Dendritic cell treated with granulocyte-macrophage colony-stimulating factor and Interleukin-4, amounts not matched to agents 40 ng/mL and 50 ng/mL, for 4 days (primary cell): Measurements from ENCODE around the gene C1QBP.
"Not testable (repeated sequence)": the region's sequence is repeated elsewhere in the genome, so short reads cannot be mapped to it uniquely, and the experiment has no call there.

Experiments used
- H3K27ac Mint-ChIP-seq: one replicate; pipeline ENCODE4 v1.8.0; 2022; ENCODE audit warnings: mild to moderate bottlenecking, mixed read lengths
- H3K27me3 Mint-ChIP-seq: one replicate; pipeline ENCODE4 v1.8.0; 2022; ENCODE audit warnings: mild to moderate bottlenecking, mixed read lengths
- H3K36me3 Mint-ChIP-seq: one replicate; pipeline ENCODE4 v1.8.0; 2022; ENCODE audit warnings: low read depth, mixed read lengths
- H3K4me1 Mint-ChIP-seq: one replicate; pipeline ENCODE4 v1.8.0; 2022; ENCODE audit warnings: low read depth, mixed read lengths
- H3K4me3 Mint-ChIP-seq: one replicate; pipeline ENCODE4 v1.8.0; 2022; ENCODE audit warnings: mild to moderate bottlenecking, moderate library complexity, mixed read lengths
- H3K9me3 Mint-ChIP-seq: one replicate; pipeline ENCODE4 v1.8.0; 2022; ENCODE audit warnings: mixed read lengths
- intact Hi-C: fragments of 100-400 bp; cut with micrococcal nuclease; formaldehyde crosslinking; loops from one replicate; pipeline ENCODE4 v1.15.0; 2022

Gene C1QBP

DNA sequence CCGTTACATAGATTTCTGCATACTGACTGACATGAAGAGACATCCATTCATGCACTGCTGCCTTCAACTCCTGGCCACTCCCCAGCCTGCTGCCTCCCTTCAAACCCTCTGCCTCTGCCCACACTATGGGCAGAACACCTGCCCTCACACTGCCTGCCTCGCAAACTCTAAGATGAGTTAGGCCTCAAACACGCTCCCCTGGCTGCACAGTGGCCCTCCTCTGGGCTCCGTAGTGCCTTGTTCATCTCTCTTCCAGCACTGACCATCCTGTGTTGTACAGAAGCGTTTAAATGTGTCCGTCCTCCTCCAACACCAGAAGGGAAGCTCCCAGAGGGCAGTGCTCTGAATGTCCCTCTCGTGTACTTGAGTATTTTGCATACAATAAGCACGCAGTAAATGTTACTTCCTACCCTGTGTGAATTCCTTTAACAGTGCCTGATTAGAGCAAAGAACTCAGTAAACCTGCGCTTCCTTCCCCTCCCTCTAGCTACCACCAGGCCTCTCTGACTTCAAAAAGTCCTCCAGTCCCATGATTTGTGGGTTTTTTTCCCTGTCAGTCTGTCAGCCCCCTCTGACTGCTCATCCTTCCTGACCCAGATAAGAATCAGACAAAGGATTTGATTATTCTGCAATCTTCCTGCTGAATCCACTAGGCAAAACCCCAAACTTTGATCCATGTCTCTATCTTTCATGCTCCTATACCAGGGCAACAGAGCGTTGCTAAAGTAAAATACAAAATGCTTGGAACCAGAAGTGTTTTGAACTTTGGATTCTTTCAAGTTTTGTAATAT, 26.0 kb upstream of the C1QBP start:
- intact Hi-C loops: no loop called here
- Mint-ChIP-seq H3K4me3 (no peak overlapping the region), H3K27ac (no peak overlapping the region), H3K4me1 (peaks cover 49% of the 10 kb centered on the region), H3K36me3 (peaks cover 32% of the 10 kb centered on the region), H3K27me3 (no peaks in the 10 kb centered on the region), H3K9me3 (no peaks in the 10 kb centered on the region)

DNA sequence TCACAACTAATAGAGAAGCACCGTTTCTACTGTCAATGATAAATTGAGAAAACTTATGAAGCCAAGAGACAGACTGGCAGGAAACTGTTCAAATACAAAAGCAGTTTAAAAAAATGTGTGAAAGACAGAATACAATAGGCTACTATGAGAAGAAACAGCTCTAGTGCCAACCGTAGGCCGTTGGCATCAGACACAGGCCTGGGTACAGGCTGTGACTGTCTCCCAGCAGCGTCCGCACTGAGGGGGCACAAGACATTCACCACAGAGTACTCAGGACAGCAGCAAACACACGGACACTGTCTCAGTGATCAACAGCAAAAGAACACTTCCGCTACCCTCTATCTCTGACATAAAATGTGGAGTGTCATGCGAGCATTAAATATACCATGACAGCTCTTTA, 7.8 kb upstream of the C1QBP start:
- no peaks in the 10 kb centered on the region for H3K4me1 Mint-ChIP-seq
- H3K4me3 Mint-ChIP-seq: no peak overlapping the region
- peaks cover 96% of the 10 kb centered on the region for H3K36me3 Mint-ChIP-seq
- no peak overlapping the region for H3K27ac Mint-ChIP-seq
- intact Hi-C loops: no loop called here
- no peaks in the 10 kb centered on the region for H3K27me3 Mint-ChIP-seq
- H3K9me3 Mint-ChIP-seq: no peaks in the 10 kb centered on the region

DNA sequence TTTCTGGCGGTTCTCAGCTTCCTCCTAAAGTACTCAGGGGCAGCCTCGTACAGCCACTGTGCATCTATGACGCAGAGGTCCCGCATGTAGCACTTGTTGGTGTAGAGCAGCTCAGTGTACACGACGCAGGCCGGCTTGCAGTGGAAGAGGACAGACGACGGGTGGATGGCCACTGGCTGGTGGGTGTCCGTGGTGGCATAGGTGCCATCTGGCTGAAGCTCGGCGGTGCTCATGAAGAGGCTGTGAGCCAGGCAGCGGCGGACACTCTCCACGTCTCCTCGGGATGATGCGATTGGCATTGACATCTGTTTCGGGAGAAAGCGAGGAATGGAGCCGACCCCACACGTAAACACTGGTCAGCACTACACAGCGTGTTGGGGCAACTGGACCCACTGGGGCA, 5.3 kb upstream of the C1QBP start:
- intact Hi-C loops: no loop called here
- H3K27me3 Mint-ChIP-seq: no peaks in the 10 kb centered on the region
- H3K36me3 Mint-ChIP-seq: peaks cover 74% of the 10 kb centered on the region
- peaks cover 9% of the 10 kb centered on the region for H3K4me1 Mint-ChIP-seq
- H3K27ac Mint-ChIP-seq: no peak overlapping the region
- no peaks in the 10 kb centered on the region for H3K9me3 Mint-ChIP-seq
- no peak overlapping the region for H3K4me3 Mint-ChIP-seq

DNA sequence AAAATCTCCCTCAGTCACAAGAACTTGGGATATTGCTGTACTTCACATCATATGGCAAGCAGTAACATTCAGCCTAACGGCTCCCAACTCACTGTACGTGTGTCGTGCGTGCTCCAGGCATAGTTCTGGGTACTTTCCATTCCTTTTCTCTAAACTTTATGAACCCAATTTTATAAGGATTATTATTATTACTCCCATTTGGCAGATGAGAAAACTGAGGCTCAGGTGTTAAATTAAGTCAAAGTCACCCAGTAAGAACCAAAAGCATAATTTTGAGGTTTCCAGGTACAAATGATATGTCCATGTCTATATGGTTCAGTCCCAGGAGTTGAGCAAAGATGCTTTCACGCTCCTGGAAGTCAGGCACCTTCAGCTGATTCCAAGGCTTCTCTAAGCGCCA, 4.8 kb upstream of the C1QBP start:
- Mint-ChIP-seq H3K4me3 (no peak overlapping the region), H3K36me3 (peaks cover 69% of the 10 kb centered on the region), H3K27me3 (no peaks in the 10 kb centered on the region), H3K9me3 (no peaks in the 10 kb centered on the region), H3K4me1 (peaks cover 10% of the 10 kb centered on the region), H3K27ac (no peak overlapping the region)
- intact Hi-C loops: no loop called here

DNA sequence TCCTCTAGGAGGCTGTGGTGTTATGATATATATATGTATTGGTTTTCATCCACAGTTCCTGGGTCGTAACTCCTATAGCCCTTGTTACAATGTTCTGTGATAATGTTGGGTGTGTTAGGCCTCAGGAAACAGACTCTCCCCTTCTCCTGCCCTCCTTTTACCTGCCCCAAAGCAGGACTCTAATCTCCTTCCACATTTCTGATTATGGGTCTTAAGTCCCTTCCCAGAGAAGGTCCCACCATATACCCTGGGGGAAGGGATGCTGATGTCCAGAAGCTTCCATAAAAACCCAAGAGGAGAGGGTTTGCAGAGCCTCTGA, 450 bp upstream of the C1QBP start:
- Mint-ChIP-seq H3K4me1 (peaks cover 35% of the 10 kb centered on the region), H3K36me3 (peaks cover 59% of the 10 kb centered on the region), H3K4me3 (peak overlapping the region; percentile 79), H3K27ac (peak overlapping the region; percentile 87), H3K27me3 (no peaks in the 10 kb centered on the region), H3K9me3 (no peaks in the 10 kb centered on the region)
- intact Hi-C loops: loop anchor here (1.0 to 2.0 kb wide), 3 partner anchors 20 to 47 kb away; partner anchors contain the start of genes DERL2, DHX33, MIS12 and NUP88

DNA sequence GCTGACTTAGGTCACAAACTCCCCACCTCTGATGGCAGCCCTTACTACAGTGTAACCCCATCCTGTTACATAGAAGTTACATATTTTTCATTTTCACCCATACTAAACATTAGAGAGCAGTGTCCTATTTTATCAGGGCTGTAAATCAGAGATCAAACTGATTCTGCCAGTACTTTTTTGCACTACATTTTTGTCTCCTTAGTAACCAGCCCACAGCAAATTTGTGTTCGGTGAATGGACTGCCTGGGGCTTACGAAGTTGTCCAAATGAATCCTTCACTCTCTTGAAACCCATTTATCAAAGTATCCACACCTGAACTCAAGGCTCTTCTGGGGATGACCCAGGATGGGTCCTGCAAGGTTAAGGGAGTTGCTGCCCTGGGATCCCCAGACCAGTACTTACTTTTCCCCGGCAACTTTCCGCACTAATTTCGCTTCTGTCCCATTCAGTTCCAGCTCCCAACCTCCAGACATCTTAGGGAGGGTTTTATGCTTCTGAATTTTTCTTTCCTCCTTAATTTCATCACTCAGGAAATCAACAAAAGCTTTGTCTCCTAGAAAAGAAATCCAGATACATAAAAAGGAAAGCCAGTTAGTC, 1.1 kb downstream of the C1QBP start:
- intact Hi-C loops: loop anchor here (2.0 kb wide), 2 partner anchors 31 to 49 kb away; partner anchors contain the start of genes DERL2, DHX33 and MIS12
- Mint-ChIP-seq H3K9me3 (no peaks in the 10 kb centered on the region), H3K4me1 (peaks cover 35% of the 10 kb centered on the region), H3K4me3 (peak overlapping the region; percentile 79), H3K27me3 (no peaks in the 10 kb centered on the region), H3K36me3 (peaks cover 59% of the 10 kb centered on the region), H3K27ac (peak overlapping the region; percentile 87)

DNA sequence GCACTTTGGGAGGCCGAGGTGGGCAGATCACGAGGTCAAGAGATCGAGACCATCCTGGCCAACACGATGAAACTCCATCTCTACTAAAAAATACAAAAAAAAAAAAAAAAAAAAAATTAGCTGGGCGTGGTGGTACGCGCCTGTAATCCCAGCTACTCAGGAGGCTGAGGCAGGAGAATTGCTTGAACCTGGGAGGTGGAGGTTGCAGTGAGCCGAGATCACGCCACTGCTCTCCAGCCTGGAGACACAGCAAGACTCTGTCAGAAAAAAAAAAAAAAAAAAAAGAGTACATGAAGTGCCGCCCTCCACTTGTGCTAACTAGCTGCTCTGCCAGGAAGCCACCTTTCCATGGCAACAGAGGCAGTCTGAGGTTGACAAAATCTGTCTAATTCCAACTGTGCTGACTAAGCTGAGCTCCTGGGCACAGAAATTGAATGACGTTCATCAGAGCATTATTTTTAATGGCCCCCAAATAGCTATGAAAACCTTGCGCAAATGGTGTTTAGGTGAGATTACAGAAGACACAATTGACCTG, 3.1 kb downstream of the C1QBP start:
- Mint-ChIP-seq H3K4me1 (peaks cover 35% of the 10 kb centered on the region), H3K36me3 (peaks cover 66% of the 10 kb centered on the region), H3K27ac (peak overlapping the region; percentile 70)
- H3K4me3 Mint-ChIP-seq, intact Hi-C loops, H3K9me3 Mint-ChIP-seq, H3K27me3 Mint-ChIP-seq: not testable (repeated sequence)

DNA sequence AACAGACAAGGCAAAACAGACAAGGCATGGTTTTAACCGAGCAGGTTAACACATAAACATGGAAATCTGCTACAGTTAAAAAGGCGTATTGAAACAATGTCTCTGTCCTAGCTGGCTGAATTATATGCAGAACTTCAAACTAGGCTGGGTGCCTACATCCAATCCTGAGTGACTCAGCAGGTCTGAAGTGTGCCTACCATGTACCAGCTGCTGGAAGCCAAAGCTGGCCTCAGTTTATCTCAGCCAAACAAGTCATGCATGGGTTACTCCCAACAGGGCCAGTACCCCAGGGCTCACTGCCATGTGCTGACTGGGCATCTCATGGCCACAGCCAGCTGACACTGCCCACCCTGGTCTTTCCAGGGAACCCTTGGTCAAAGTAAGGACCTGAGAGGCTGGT, 4.0 kb downstream of the C1QBP start:
- Mint-ChIP-seq H3K36me3 (peaks cover 75% of the 10 kb centered on the region), H3K4me3 (no peak overlapping the region), H3K27ac (no peak overlapping the region), H3K27me3 (no peaks in the 10 kb centered on the region), H3K9me3 (no peaks in the 10 kb centered on the region), H3K4me1 (peaks cover 34% of the 10 kb centered on the region)
- intact Hi-C loops: no loop called here

DNA sequence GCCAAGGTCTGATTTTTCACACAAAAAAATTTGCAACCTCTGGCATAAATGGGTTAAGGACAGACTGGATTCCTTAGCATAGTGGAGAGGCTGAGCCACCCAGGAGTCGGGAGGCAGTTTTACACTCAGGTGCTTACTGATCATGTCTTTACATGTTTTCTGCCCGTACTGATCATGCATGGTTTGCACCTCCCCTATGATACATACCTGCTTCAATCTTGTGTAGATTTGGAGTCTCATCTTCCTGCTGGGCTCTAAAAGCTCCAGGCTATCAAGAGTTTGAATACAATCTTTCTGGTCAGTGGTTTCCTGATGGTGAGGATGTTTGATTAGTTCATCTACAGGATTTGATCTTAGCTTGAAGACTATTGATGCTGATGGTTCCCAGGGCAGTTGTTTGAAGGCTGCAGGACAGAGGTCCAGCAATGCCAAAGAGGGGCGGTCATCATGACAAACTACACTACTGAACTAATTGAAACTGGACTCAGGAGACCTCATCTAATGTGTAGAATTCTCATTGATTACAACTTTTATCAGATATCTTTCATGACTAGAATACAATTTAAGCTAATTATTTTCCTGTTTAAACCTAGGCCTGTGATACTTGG, 6.9 kb downstream of the C1QBP start:
- no peak overlapping the region for H3K4me3 Mint-ChIP-seq
- peaks cover 25% of the 10 kb centered on the region for H3K4me1 Mint-ChIP-seq
- H3K9me3 Mint-ChIP-seq: no peaks in the 10 kb centered on the region
- H3K36me3 Mint-ChIP-seq: peaks cover 93% of the 10 kb centered on the region
- no peaks in the 10 kb centered on the region for H3K27me3 Mint-ChIP-seq
- intact Hi-C loops: no loop called here
- no peak overlapping the region for H3K27ac Mint-ChIP-seq

DNA sequence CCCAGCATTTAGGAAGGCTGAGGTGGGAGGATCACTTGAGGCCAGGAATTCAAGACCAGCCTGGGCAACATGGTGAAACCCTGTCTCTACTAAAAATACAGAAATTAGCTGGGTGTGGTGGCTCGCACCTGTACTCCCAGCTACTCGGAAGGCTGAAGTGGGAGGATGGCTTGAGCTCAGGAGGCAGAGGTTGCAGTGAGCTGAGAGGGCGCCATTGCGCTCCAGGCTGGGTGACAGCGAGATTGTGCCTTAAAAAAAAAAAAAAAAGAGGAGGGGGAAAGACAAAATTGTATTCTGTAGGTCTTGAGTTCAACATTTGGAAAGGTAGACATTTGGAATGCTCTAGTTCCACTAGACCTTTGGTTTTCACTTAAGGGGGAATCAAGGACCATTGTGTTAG, 7.7 kb downstream of the C1QBP start:
- H3K4me3 Mint-ChIP-seq, H3K27me3 Mint-ChIP-seq, H3K9me3 Mint-ChIP-seq, H3K27ac Mint-ChIP-seq, intact Hi-C loops: not testable (repeated sequence)
- Mint-ChIP-seq H3K36me3 (peaks cover 93% of the 10 kb centered on the region), H3K4me1 (peaks cover 17% of the 10 kb centered on the region)

DNA sequence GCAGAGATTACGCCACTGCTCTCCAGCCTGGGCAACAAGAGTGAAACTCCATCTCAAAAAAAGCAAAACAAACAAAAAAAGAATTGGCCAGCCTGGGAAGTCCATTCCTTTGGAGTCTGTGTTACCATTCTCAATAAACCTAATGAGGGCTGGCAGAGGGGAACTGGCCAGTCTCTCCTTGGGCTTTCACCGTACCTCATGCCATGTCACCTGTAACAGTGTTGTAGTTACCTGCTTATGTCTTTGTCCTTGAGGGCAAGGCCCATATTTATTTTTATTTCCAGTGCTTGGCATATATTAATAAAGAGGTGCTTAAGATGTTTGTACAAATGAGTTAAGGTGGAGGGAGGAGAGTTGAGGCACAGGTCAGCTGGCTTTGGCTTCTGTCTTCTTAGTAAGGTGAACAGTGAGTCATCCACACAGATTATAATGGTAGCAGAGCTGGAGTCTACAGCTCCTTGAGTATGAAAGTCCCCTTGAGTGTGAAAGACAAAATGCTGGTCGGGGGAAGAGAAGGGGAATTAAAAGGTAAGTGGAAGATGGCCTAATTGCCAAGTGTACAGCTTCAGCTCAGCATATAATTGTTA, 8.4 kb downstream of the C1QBP start:
- no peaks in the 10 kb centered on the region for H3K27me3 Mint-ChIP-seq
- no peak overlapping the region for H3K27ac Mint-ChIP-seq
- H3K9me3 Mint-ChIP-seq: no peaks in the 10 kb centered on the region
- intact Hi-C loops: no loop called here
- H3K4me3 Mint-ChIP-seq: no peak overlapping the region
- H3K4me1 Mint-ChIP-seq: peaks cover 15% of the 10 kb centered on the region
- H3K36me3 Mint-ChIP-seq: peaks cover 98% of the 10 kb centered on the region

DNA sequence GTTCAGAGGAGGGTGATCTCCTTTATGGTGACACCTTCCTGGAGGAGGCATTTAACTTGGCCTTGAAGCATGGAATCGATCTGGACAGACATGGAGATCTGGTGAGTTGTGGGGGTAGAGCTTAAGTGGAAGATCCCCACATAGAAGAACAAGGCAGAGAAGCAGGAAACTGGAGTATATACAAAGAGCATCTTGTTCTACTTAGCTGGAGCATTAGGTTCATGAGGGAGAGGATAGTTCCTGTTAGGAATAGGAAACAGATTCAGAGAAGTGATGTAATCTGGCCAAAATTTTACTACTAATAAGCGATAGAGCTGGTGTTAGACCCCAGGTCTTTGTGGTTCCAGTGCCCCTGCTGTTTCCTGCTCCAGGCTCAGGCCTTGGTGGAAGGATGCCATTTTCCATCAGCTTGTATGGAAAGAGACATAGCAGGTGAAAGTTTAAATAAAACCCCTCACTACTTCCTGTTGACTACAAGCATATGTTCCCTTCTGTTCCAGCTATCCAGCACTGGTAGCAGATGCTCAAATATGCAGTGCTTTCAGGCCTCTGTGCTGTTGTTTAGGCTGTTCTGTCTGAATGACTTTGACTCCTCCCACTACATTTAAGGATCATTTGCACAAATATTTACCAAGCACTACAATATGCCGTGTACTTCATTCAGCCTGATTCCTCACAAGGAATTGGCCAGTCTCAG, 9.6 kb downstream of the C1QBP start:
- H3K36me3 Mint-ChIP-seq: peaks cover 98% of the 10 kb centered on the region
- H3K27me3 Mint-ChIP-seq: no peaks in the 10 kb centered on the region
- H3K27ac Mint-ChIP-seq: no peak overlapping the region
- intact Hi-C loops: no loop called here
- no peak overlapping the region for H3K4me3 Mint-ChIP-seq
- no peaks in the 10 kb centered on the region for H3K9me3 Mint-ChIP-seq
- peaks cover 10% of the 10 kb centered on the region for H3K4me1 Mint-ChIP-seq

DNA sequence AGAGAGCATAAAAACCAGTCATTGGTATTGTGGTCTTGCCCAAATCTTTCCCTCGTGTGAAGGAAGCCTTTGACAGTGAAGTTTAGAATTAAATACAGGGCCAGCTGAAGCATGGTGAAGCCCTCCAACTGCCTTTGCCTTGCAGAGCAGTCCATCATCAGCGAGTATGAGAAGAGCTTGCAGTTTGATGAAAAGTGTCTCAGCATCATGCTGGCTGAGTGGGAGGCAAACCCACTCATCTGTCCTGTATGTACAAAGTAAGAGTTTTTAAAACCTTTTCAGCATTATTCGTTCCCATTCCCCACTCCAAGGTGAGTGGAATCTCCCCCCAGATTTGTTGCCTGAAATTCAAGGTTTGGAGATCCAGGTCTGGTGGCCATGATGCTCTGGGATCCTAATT, 13.1 kb downstream of the C1QBP start:
- no peak overlapping the region for H3K4me3 Mint-ChIP-seq
- peaks cover 21% of the 10 kb centered on the region for H3K4me1 Mint-ChIP-seq
- no peak overlapping the region for H3K27ac Mint-ChIP-seq
- intact Hi-C loops: no loop called here
- no peaks in the 10 kb centered on the region for H3K9me3 Mint-ChIP-seq
- H3K27me3 Mint-ChIP-seq: no peaks in the 10 kb centered on the region
- H3K36me3 Mint-ChIP-seq: peaks cover 98% of the 10 kb centered on the region
